Effector CD4-positive, alpha-beta T cell (primary cell): Measurements from ENCODE around the gene GPR149. TPM values are rescaled to one million over a fixed set of nuclear protein-coding genes. Genes with fewer than 3 reads are reported as not detected.
"Not testable (repeated sequence)": the region's sequence is repeated elsewhere in the genome, so short reads cannot be mapped to it uniquely, and the experiment has no call there.

Experiments used
- DNase-seq: peaks from one replicate; pipeline ENCODE4 v3.0.0-alpha.2; 2020
- total RNA-seq: gene quantifications from one replicate; lab custom pipeline; 2026; lab: John Stamatoyannopoulos, UW

GPR149 gene
- not detected for total RNA-seq

- DNase-seq, result no peak
Measured at GRCh38 chr3:154430014-154430413, at the start of gene GPR149. Gene GPR149, minus strand, starts transcription at chr3:154430190. Its CDS starts 575 bp downstream, at chr3:154429615.

DNA sequence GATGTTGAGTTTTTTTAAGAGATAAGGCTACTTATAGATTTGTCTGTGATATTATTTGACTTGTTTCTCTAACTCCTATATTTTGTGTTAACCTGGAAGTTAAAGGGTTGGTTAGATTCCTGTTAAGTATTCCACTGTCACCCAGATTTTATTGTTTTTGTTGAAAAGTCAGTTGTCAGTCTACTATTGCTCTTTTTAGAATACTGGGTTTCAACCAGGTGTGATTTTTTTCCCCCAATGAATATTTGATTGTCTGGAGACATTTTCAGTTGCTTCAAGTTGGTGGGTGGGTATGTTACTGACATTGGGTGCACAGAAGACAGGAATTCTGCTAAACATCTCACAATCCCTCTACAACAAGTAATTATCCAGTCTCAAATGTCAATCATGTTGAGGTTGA lies 43.8 kb upstream of the GPR149 start:
- DNase-seq, result no peak

GRCh38 chr3:154469585-154469984 lies 39.6 kb upstream of the GPR149 start:
- no peak for DNase-seq

GRCh38 chr3:154464440-154465190 lies 34.6 kb upstream of the GPR149 start:
- DNase-seq, result no peak

DNA sequence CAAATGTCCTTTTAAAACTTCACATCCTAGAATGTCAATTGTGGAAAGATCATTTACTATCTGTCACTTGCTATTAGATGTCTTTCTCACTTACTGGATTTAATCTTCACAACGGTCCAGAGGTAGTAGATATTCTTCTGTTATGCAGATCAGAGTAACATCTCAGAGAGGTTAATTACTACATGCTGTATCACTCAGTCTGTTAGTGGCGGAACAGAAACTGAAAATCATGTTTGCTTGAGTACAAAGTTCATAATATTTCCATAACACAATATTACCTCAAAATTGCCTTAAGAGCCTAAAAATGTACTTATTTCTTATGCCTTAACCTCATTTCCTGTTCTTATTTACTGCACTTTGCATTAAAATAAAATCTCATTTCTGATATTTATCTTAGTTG lies 28.6 kb upstream of the GPR149 start:
- DNase-seq, result no peak

GRCh38 chr3:154439081-154439480 lies 9.1 kb upstream of the GPR149 start:
- DNase-seq, result not testable (repeated sequence)

DNA sequence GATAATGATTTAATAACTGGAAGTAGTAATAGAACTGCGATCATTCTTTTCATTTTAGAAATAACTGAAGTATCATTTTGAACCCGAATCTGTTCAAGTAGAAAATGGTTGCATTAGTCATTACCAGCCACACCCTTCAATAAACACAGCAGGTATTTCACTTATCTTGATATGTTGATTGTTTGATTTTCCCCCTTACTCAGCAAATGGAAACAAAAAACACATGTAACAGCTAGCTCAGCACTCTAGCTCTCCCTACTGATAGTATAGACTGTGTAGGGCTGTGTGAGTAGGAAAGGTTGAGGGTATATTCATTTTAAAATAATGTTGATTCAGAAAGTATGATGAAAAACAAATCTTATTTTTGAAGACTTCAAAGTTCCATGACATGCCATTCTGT lies 1.1 kb upstream of the GPR149 start:
- no peak for DNase-seq

GRCh38 chr3:154428286-154429206 lies 1.4 kb downstream of the GPR149 start:
- DNase-seq, result no peak

- no peak for DNase-seq
Measured at GRCh38 chr3:154427685-154428285, 2.2 kb downstream of the GPR149 start.

GRCh38 chr3:154422694-154423093 lies 7.3 kb downstream of the GPR149 start:
- no peak for DNase-seq

DNA sequence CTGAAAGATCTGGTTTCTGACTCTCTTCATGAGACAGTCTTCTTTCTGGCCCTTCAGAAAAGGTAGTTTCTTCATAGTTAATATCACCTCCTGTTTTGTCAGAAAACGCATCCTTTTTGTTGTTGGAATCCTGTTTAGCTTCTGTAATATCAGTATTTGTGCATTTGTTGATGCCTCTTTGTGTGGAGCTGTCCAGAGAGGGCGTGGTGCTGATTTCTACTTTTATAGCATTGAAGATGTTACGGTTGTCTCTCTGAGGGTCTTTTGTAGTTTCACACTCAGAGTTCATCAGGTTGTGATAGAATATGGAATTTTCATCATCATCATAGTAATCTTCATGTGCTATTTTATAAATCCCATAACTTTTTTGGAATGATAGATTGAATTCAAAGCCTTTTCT lies 8.9 kb downstream of the GPR149 start:
- no peak for DNase-seq

DNA sequence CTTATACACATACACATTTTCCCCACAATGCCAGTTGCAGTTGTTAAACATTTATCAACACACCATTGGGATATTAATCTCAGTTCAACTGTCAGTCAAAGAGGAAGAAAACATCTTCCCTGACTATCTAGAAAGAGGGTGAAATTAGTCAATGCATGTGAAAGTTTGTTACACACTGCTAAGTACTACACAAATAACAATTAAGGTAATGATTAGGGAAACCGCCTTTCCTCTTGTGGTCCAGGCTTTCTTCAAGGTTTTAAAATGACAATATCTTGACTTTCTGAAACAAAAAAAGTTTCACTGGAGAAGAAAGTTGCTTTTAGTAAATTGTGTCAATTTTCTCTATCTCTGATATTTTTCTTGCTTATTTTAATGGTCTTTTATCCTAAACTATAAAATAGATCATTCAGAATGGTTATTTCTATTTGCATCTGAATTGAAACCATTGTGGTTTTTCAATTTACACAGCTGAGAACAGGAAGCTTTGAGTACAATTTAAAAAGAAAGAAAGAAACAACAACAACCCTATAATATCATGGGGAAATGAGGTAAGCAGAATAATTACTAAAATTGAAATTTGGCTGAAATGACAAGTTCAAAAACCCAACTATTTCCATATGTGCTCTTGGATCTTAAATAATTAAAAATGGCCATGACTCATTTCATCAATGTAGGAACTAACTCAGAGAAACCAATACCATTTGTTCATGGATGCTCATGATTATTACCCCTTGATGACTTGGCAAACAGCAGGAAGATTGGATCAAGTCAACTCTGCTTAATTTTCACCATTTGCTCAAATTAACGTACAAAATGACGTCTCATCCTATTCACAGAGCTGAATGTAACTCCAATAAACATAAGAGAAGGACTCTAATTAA lies 31.7 kb downstream of the GPR149 start:
- DNase-seq, result no peak

- DNase-seq, result no peak
Measured at GRCh38 chr3:154389861-154390260, 40.1 kb downstream of the GPR149 start.

GRCh38 chr3:154384479-154384878 lies 45.5 kb downstream of the GPR149 start:
- no peak for DNase-seq

GRCh38 chr3:154378311-154378710 lies 51.7 kb downstream of the GPR149 start:
- DNase-seq, result no peak

GRCh38 chr3:154367221-154367620 lies 62.8 kb downstream of the GPR149 start:
- no peak for DNase-seq

DNA sequence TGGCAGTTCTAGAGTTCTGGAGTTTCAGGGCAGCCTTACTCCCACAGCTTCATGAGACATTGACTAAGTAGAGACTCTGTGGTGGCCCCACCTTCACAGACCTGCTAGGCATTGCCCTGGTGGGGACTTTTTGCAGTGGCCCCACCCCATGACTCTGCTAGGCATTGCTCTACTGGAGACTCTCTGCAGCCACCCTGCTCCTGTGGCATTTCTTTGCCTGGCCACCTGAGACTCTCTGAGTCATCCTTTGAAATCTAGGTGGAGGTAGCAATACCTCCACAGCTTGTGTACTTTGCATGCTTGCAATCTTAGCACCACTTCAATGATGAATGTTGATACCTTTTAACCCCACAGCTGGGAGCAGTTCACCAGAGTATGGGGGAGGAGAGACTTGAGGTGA lies 65.1 kb downstream of the GPR149 start:
- DNase-seq, result no peak

GRCh38 chr3:154361099-154361498 lies 68.9 kb downstream of the GPR149 start:
- DNase-seq, result no peak

DNA sequence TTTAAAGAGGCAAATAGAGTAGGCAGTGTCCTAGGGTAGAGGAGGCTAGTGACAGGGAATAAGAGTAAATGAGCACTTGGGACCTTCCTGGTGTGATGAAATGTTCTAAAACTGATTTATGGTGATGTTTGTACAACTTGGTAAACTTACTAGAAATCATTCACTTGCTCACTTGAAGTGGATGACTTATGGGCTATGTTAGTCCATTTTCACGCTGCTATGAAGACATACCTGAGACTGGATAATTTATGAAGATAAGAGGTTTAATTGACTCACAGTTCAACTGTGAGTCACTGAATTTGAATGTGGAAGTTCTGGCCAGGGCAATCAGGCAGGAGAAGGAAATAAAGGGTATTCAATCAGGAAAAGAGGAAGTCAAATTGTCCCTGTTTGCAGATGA lies 74.0 kb downstream of the GPR149 start:
- DNase-seq, result no peak

DNA sequence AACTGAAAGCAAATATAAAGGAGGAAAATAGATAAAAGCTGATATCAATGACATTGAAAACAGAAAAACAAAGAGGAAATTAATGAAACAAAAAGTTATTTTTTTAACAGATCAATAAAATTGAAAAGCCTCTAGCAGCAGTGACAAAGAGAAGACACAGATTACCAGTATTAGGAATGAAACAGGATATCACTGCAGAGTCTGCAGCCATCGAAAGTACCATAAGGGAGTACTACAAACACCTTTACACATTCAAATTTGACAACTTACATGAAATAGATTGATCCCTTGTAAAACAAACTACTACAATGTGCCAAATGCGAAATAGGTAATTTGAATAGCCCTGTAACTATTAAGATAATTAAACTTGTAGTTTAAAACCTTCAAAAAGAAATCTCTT lies 80.8 kb downstream of the GPR149 start:
- no peak for DNase-seq

GRCh38 chr3:154345422-154346122 lies 84.4 kb downstream of the GPR149 start:
- DNase-seq, result no peak

DNA sequence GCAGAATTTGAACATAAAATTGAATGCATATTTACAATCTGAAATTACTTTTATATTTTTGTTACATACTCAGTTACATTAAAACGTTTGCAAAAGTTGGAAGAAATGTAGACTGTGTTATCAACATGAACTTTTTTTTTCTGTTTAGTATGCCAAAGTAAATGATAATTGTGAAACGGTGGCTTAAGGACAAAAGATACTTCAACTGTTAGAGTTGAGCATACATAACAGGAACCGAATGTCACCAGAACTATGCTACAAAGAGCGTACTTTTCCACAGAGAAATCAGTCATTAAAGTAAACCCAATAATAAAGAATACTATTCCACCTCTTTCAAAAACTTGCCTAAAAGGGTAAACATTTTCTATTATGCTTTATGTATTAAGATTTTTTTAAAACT lies 91.4 kb downstream of the GPR149 start:
- no peak for DNase-seq
